ENCODE measurements around the gene PDE9A.

- TF ChIP-seq CTCF (conservative IDR thresholded peaks at IDR 0.05; ENCODE audit: low read depth, low read length) = no peak
- TF ChIP-seq RAD21 (IDR thresholded peaks at IDR 0.05; ENCODE audit: low read length) = no peak
- TF ChIP-seq MXI1 (IDR thresholded peaks at IDR 0.05; ENCODE audit: borderline replicate concordance, low read depth, low read length) = no peak
- TF ChIP-seq POLR2A (IDR thresholded peaks at IDR 0.05; ENCODE audit: low read depth, low read length) = no peak
- TF ChIP-seq CEBPB (IDR thresholded peaks at IDR 0.05; ENCODE audit: low read depth, low read length) = no peak
- no peak for TF ChIP-seq BHLHE40 (IDR thresholded peaks at IDR 0.05; ENCODE audit: low read depth, low read length)
- no peak for TF ChIP-seq NFE2L2 (IDR thresholded peaks at IDR 0.05; ENCODE audit: low read depth, low read length)
- TF ChIP-seq RFX5 (IDR thresholded peaks at IDR 0.05; ENCODE audit: low read depth, low read length) = no peak
- TF ChIP-seq SMC3 (IDR thresholded peaks at IDR 0.05; ENCODE audit: low read depth, low read length) = no peak
- TF ChIP-seq RCOR1 (IDR thresholded peaks at IDR 0.05; ENCODE audit: insufficient replicate concordance, low read length) = no peak
- TF ChIP-seq CHD1 (IDR thresholded peaks at IDR 0.05; ENCODE audit: low read depth, low read length) = no peak
- no peak for TF ChIP-seq MAFK (IDR thresholded peaks at IDR 0.05; ENCODE audit: low read depth, low read length)
Observed at GRCh38 chr21:42705746-42706374, 52.4 kb downstream of the PDE9A start.
